HL-60 (cell line): ENCODE data around the gene AP3D1.

Experiments
- CTCF ChIP-seq: IDR thresholded peaks from one replicate; pipeline ENCODE4 v1.5.1; 2011; ENCODE audit warnings: low read length, control low read depth, inconsistent platforms; ENCODE audit not compliant: insufficient read depth
- POLR2AphosphoS5 ChIP-seq: IDR thresholded peaks from 2 replicates; pipeline ENCODE4 v1.6.1; 2012; ENCODE audit warnings: low read depth
- SPI1 ChIP-seq: IDR thresholded peaks from 2 replicates; pipeline ENCODE4 v1.6.1; 2012; ENCODE audit warnings: low read depth, mild to moderate bottlenecking, borderline replicate concordance

- TF ChIP-seq CTCF (no peak), POLR2AphosphoS5 (no peak), SPI1 (no peak)
These were observed 27.7 kb upstream of the AP3D1 start for GRCh38 chr19:2179095-2179494.
